Diencephalon (tissue), 1 donor: ENCODE data around the gene ABCG1. TPM values are rescaled to one million over a fixed set of nuclear protein-coding genes. Genes with fewer than 3 reads are reported as not detected.

Source experiments
- small RNA-seq: library from RNA; depleted of rRNA; stranded (forward); fragments of <200 nt; gene quantifications from one replicate; pipeline ENCODE3, GENCODE V24; 2014
- total RNA-seq: library from RNA; depleted of rRNA; stranded (reverse); fragments of >200 nt; gene quantifications from one replicate; pipeline ENCODE4 v1.2.3, GENCODE V29; 2014

Gene ABCG1
- total RNA-seq: 23.5 TPM

GRCh38 chr21:42218836-42219605, at the start of gene ABCG1:
Gene ABCG1 (plus strand): TSS chr21:42219140. CDS start chr21:42219263, 123 bp downstream.

GRCh38 chr21:42315296-42315891, 96.5 kb downstream of the ABCG1 start, which contains the start of gene TFF3:
Gene TFF3 (minus strand): TSS chr21:42315409. CDS start chr21:42315374, 35 bp downstream.

Small RNAs within 50 kb of the gene (small RNA-seq; reads per million reads assigned to genes)
- not detected for gene RNA5SP492

Other genes starting within 250 kb of the ABCG1 start
- 16.8 TPM for gene ZBTB21, start 208.8 kb upstream of the ABCG1 start, total RNA-seq
- gene UMODL1, start 147.8 kb upstream of the ABCG1 start, total RNA-seq: not detected
- gene TFF3, start 96.3 kb downstream of the ABCG1 start, total RNA-seq: not detected
- gene TFF2, start 131.9 kb downstream of the ABCG1 start, total RNA-seq: not detected
- gene TFF1, start 147.4 kb downstream of the ABCG1 start, total RNA-seq: not detected
- gene TMPRSS3, start 176.9 kb downstream of the ABCG1 start, total RNA-seq: 0.23 TPM
- not detected for gene UBASH3A, start 184.8 kb downstream of the ABCG1 start, total RNA-seq